Measurements from ENCODE around the gene SLC34A1.

The SLC34A1 gene

DNA sequence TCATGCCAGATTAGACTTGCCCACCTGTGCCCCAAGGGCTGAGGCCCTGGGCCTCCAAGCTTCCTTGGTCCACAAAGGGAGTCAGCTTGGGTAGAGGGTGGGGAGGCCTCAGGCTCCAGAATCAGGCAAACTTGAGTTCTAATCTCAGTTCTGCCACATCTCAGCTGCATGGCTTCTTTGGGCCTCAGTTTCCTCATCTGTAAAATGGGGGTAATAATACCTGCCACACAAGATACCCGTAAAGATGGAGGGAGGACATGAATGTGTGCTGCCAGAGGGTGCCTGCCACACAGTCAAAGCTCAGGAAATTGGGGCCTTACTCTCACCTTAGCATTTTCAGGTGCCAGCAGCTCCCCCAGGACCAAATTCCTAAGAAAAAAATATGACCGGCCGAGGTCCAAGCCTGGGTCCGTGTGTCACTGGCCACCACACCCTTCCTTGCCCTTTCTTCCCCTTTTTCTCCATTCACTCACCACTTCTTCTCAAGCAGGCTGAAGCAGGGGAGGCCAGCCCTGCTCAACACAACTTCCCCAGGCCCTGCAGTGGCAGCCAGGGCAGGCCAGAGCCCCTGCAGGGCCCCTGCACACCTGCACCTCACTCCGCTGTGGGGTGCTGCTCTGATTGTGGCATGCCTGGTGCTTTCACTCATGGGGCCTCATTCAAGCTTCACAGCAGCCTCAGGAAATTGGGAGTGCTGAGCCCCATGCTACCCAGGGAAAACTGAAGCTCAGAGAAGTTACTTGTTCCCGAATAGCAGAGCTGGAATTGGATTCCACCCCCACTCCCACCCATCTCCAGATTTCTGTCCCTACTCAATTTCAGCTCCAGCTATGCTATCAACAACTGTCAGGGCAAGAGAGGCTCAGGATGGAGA is 22.6 kb upstream of the SLC34A1 start:
- H3K4me2 ChIP-seq = peak overlapping the region; percentile 96
- H3K9me3 ChIP-seq = no peaks in the 10 kb centered on the region
- no peak overlapping the region for H3K27ac ChIP-seq
- H3K4me3 ChIP-seq = no peak overlapping the region
- no peaks in the 10 kb centered on the region for H4K20me1 ChIP-seq
- H3K9ac ChIP-seq = no peak overlapping the region
- no peaks in the 10 kb centered on the region for H3K27me3 ChIP-seq
- H3K36me3 ChIP-seq = no peaks in the 10 kb centered on the region
- TF ChIP-seq Cebpa-rat (IDR thresholded peaks at IDR 0.05) = no peak
- peaks cover 74% of the 10 kb centered on the region for H3K4me1 ChIP-seq

DNA sequence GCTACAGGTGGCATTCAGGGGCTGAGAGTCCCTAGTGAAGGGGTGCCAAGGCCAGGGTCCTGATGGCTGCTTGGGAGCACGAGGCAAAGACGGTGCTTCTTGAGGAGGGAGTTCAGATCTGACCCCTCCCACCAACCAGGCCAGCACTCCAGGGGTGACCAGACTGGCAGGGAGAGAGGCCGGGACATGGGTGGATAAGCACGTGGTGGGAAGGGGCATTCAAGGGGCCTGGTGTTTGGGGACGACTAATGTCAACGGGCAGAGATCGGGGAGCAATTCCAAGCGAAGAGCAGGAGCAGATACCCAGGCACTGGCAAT is 22.0 kb upstream of the SLC34A1 start:
- Histone ChIP-seq H3K27me3 (no peaks in the 10 kb centered on the region), H3K36me3 (peaks cover under 1% of the 10 kb centered on the region), H3K27ac (no peak overlapping the region), H3K4me3 (peak overlapping the region; percentile 61; the same call in 1 of the 2 replicates), H3K4me2 (peak overlapping the region; percentile 96), H3K4me1 (peaks cover 68% of the 10 kb centered on the region), H4K20me1 (no peaks in the 10 kb centered on the region), H3K9ac (no peak overlapping the region), H3K9me3 (no peaks in the 10 kb centered on the region)
- no peak for TF ChIP-seq Cebpa-rat (IDR thresholded peaks at IDR 0.05)

GRCh38 chr5:177362610-177363507 is 21.4 kb upstream of the SLC34A1 start:
- no peaks in the 10 kb centered on the region for H3K27me3 ChIP-seq
- peak overlapping the region; percentile 96 for H3K4me2 ChIP-seq
- H3K4me3 ChIP-seq = peak overlapping the region; percentile 61
- H3K4me1 ChIP-seq = peaks cover 64% of the 10 kb centered on the region
- no peaks in the 10 kb centered on the region for H3K9me3 ChIP-seq
- no peak for TF ChIP-seq Cebpa-rat (IDR thresholded peaks at IDR 0.05)
- peak overlapping the region; percentile 64; the same call in 1 of the 2 replicates for H3K9ac ChIP-seq
- H3K27ac ChIP-seq = 0 out of 2 replicates have a peak overlapping the region, but pooled peaks have one; percentile 26
- H4K20me1 ChIP-seq = no peaks in the 10 kb centered on the region
- H3K36me3 ChIP-seq = peaks cover 7% of the 10 kb centered on the region

GRCh38 chr5:177363565-177363964 is 20.7 kb upstream of the SLC34A1 start:
- Histone ChIP-seq H3K4me1 (peaks cover 58% of the 10 kb centered on the region), H3K9me3 (no peaks in the 10 kb centered on the region), H3K27ac (no peak overlapping the region), H3K4me3 (peak overlapping the region; percentile 61), H4K20me1 (no peaks in the 10 kb centered on the region), H3K27me3 (no peaks in the 10 kb centered on the region), H3K4me2 (peak overlapping the region; percentile 96), H3K9ac (no peak overlapping the region), H3K36me3 (peaks cover 14% of the 10 kb centered on the region)
- TF ChIP-seq Cebpa-rat (IDR thresholded peaks at IDR 0.05) = no peak

GRCh38 chr5:177364159-177364962 is 19.9 kb upstream of the SLC34A1 start:
- no peak for TF ChIP-seq Cebpa-rat (IDR thresholded peaks at IDR 0.05)

DNA sequence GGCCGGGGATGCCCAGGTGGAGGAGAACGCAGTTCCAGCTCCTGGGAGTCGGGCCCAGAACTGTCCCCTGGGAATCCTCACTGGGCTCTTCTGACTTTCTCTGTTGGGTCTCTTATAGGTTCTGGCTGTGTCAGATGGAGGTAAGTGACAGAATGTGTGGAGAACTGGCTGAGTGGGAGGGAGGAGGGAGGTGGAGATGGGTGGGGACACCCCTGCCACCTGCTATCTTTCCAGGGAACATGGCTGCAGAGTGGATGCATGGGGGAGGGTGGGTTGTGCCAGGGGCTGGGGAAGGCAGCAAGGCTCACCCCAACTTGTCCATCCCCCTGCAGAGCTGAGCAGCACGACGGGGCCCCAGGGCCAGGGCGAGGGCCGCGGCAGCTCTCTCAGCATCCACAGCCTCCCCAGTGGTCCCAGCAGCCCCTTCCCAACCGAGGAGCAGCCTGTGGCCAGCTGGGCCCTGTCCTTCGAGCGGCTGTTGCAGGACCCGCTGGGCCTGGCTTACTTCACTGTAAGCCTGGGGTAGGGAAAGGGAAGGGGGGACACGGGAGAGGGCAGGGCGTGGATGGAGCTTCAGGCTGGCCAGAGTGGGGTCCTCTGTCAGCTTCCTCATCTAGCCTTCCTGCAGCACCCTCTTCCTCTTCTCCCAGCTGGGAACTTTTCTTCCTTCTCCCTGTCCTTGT is 18.2 kb upstream of the SLC34A1 start:
- Histone ChIP-seq H3K4me1 (peaks cover 56% of the 10 kb centered on the region), H3K4me2 (no peak overlapping the region)

More at GRCh38 chr5:177364159-177364962, 19.9 kb upstream of the SLC34A1 start:
- H4K20me1 ChIP-seq = no peaks in the 10 kb centered on the region
- no peak overlapping the region for H3K4me2 ChIP-seq
- no peak overlapping the region for H3K4me3 ChIP-seq
- H3K9ac ChIP-seq = no peak overlapping the region
- H3K27me3 ChIP-seq = no peaks in the 10 kb centered on the region
- no peaks in the 10 kb centered on the region for H3K9me3 ChIP-seq
- peaks cover 18% of the 10 kb centered on the region for H3K36me3 ChIP-seq
- H3K4me1 ChIP-seq = peaks cover 58% of the 10 kb centered on the region
- H3K27ac ChIP-seq = no peak overlapping the region

DNA sequence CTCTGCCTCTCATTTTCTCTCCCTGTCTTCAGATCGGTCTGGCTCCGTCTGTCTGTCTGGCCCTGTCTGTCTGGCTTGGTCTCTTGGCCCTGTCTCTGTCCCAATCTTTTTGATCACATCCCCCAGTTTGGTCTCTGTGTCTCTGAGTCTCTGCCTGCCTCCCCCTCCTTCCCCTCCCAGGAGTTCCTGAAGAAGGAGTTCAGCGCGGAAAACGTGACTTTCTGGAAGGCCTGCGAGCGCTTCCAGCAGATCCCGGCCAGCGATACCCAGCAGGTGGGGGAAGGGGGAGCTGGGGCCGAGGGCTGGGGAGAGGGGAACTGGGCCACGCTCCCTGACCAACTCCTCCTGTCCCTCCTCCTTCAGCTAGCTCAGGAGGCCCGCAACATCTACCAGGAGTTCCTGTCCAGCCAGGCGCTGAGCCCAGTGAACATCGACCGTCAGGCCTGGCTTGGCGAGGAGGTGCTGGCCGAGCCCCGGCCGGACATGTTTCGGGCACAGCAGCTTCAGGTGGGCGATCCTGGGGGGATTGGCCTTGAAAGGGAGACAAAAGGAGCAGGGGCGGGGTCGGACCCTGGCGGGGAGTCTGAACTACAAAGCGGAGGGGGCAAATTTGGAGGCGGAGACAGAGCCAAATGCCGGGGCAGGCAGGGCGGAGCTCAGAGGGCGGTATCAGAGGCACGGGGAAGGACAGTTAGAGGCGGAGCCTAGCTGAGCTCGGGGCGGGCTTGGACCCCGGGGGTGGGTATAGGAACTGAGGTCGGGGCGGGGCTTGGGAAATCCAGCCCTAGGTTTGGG is 17.5 kb upstream of the SLC34A1 start:
- Histone ChIP-seq H3K4me3 (no peak overlapping the region), H3K27me3 (no peaks in the 10 kb centered on the region), H3K9me3 (no peaks in the 10 kb centered on the region), H3K9ac (no peak overlapping the region), H4K20me1 (no peaks in the 10 kb centered on the region), H3K4me2 (no peak overlapping the region), H3K27ac (no peak overlapping the region; the same call in 1 of the 2 replicates), H3K36me3 (peaks cover 18% of the 10 kb centered on the region), H3K4me1 (peaks cover 56% of the 10 kb centered on the region)
- TF ChIP-seq Cebpa-rat (IDR thresholded peaks at IDR 0.05) = no peak

More for the DNA sequence above, 18.2 kb upstream of the SLC34A1 start:
- Histone ChIP-seq H3K4me3 (no peak overlapping the region), H3K9me3 (no peaks in the 10 kb centered on the region), H3K27me3 (no peaks in the 10 kb centered on the region), H3K36me3 (peaks cover 18% of the 10 kb centered on the region), H3K9ac (no peak overlapping the region), H4K20me1 (no peaks in the 10 kb centered on the region), H3K27ac (no peak overlapping the region; the same call in 1 of the 2 replicates)
- no peak for TF ChIP-seq Cebpa-rat (IDR thresholded peaks at IDR 0.05)

GRCh38 chr5:177367323-177367848 is 16.8 kb upstream of the SLC34A1 start:
- H3K4me2 ChIP-seq = no peak overlapping the region
- H3K9ac ChIP-seq = no peak overlapping the region
- TF ChIP-seq Cebpa-rat (IDR thresholded peaks at IDR 0.05) = no peak
- H3K27me3 ChIP-seq = no peaks in the 10 kb centered on the region
- H3K9me3 ChIP-seq = no peaks in the 10 kb centered on the region
- no peak overlapping the region for H3K4me3 ChIP-seq
- H3K36me3 ChIP-seq = peaks cover 18% of the 10 kb centered on the region
- no peak overlapping the region for H3K27ac ChIP-seq
- H3K4me1 ChIP-seq = peaks cover 56% of the 10 kb centered on the region
- no peaks in the 10 kb centered on the region for H4K20me1 ChIP-seq
